ENCODE measurements around the gene SUGP2. TPM values are rescaled to one million over a fixed set of nuclear protein-coding genes. Genes with fewer than 3 reads are reported as not detected.

SUGP2 gene
- total RNA-seq, 4 donors from 2014 or later = 16.7 to 36.2 (median 21.5) TPM

DNA sequence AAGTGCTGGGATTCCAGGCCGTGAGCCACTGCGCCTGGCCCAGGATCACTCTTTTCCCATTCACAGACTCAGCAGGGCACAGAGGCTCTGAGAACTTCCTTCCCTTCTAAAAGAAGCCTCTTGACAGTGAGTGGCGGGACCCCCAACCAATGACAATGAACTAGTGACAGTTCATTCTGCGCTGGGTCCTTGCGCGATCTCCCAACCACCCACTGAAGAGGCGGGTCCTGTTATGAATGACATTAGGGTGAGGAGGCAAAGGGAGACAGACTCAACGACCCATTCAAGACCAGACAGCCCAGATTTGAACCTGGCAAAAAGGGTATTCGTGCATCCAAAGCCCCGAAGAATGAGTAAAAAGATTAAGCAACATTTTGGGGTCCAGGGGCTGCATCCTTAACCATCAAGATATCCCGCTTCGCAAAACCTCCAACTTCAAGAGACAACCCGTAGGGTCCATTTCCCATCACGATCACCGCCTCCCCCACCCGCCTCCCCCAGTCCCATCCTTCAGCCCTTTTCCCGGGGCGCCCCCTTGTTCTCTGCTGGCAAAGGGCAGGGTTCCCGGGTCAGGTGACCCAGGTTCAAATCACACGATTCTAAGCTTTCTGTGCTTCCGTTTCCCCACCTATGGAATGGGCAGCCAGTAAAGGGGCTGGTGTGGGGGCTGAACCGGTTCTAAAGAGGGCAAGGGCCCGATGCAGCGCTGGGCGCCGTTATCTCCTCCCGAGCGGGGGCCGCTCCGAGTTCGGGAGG, 719 bp downstream of the SUGP2 start:
- intact Hi-C loops (cut with DNase I) = no loop called here
- no peak for DNase-seq
- H3K27ac ChIP-seq = peak overlapping the region; percentile 88 to 99 (median 97)
- H3K9me3 ChIP-seq = no peaks in the 10 kb centered on the region
- peaks cover 10 to 40% (median 26%) of the 10 kb centered on the region in 3 donors for H3K36me3 ChIP-seq
- peak overlapping the region; percentile 79 to 99 (median 88) for H3K4me3 ChIP-seq
- H3K4me1 ChIP-seq = peaks cover 18 to 44% (median 21%) of the 10 kb centered on the region in 3 donors
- whole genome bisulfite sequencing, 2 donors = 7 to 9% methylated on average over 18 to 19 of the region's 31 CpGs
- H3K27me3 ChIP-seq = no peaks in the 10 kb centered on the region
- no peak for TF ChIP-seq POLR2A (IDR thresholded peaks at IDR 0.05)
- TF ChIP-seq, protein P1, sequence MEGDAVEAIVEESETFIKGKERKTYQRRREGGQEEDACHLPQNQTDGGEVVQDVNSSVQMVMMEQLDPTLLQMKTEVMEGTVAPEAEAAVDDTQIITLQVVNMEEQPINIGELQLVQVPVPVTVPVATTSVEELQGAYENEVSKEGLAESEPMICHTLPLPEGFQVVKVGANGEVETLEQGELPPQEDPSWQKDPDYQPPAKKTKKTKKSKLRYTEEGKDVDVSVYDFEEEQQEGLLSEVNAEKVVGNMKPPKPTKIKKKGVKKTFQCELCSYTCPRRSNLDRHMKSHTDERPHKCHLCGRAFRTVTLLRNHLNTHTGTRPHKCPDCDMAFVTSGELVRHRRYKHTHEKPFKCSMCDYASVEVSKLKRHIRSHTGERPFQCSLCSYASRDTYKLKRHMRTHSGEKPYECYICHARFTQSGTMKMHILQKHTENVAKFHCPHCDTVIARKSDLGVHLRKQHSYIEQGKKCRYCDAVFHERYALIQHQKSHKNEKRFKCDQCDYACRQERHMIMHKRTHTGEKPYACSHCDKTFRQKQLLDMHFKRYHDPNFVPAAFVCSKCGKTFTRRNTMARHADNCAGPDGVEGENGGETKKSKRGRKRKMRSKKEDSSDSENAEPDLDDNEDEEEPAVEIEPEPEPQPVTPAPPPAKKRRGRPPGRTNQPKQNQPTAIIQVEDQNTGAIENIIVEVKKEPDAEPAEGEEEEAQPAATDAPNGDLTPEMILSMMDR (IDR thresholded peaks at IDR 0.05) = no peak

DNA sequence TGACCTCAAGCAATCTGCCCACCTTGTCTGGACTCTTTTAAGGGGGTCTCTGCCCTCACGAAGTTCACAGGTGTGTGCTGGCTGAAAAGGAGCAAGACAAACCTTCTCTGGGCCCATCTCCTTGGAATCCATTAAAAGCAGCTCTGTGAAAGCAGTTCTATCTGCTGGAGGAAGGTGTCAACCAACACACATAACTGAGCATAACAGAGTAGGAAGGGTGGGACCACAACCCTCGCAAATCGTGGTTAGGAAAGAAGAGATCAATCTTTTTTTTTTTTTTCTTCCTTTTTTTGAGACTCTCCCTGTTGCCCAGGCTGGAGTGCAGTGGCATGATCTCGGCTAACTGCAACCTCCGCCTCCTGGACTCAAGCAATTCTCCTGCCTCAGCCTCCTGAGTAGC, 1.4 kb downstream of the SUGP2 start:
- Histone ChIP-seq H3K36me3 (peaks cover 10 to 47% (median 26%) of the 10 kb centered on the region in 3 donors), H3K27ac (peak overlapping the region in 3 of 4 donors; percentile 95 to 99 (median 99)), H3K4me3 (peak overlapping the region in 3 of 4 donors; percentile 81 to 99 (median 95)), H3K27me3 (no peaks in the 10 kb centered on the region), H3K9me3 (no peaks in the 10 kb centered on the region), H3K4me1 (peaks cover 18 to 48% (median 21%) of the 10 kb centered on the region in 3 donors)
- WGBS, 2 donors = 49 to 73% methylated on average over 5 of the region's 5 CpGs
- DNase-seq = no peak
- TF ChIP-seq, protein P1 (IDR thresholded peaks at IDR 0.05) = no peak
- no peak for TF ChIP-seq POLR2A (IDR thresholded peaks at IDR 0.05)
- intact Hi-C loops (cut with DNase I) = no loop called here

DNA sequence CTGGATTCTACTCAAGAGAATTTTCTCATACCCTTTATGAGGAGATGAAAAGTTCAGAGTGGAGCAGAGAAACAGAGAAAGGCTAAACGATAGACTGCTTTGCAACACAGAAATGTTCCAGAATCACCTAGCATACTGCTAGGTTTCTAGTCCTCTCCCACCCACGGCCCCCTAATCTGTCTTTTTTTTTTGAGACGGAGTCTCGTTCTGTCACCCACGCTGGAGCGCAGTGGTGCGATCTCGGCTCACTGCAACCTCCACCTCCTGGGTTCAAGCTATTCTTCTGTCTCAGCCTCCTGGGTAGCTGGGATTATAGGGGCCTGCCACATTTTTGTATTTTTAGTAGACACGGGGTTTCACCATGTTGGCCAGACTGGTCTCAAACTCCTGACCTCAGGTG, 4.8 kb downstream of the SUGP2 start:
- TF ChIP-seq, protein P1 (IDR thresholded peaks at IDR 0.05) = no peak
- no peak for TF ChIP-seq POLR2A (IDR thresholded peaks at IDR 0.05)
- Histone ChIP-seq H3K4me1 (peaks cover 11 to 58% (median 17%) of the 10 kb centered on the region in 3 donors), H3K4me3 (no peak overlapping the region), H3K9me3 (no peaks in the 10 kb centered on the region), H3K27ac (no peak overlapping the region), H3K36me3 (peaks cover 10 to 81% (median 42%) of the 10 kb centered on the region in 3 donors), H3K27me3 (no peaks in the 10 kb centered on the region)
- DNase-seq = no peak
- intact Hi-C loops (cut with DNase I) = no loop called here
- 92% methylated on average over 9 of the region's 9 CpGs for WGBS, 2 donors

DNA sequence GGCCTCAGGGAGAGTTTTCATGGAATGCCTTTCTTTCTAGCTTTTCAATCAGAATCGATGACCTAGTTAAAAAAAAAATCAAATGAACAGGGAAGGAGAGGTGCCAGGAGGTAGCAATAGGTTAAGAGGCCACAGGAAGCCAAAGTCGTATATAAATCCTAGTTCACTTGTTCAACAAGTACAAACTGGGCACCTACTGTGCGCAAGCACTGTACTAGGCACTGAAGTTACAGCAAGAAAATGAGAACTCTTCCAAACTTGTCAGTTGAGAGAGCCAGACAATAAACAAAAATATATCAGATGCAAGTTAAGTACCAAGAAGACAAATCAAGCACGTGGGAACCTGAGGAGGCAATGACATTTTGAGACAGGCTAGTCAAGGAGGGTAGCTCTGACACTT, 6.1 kb downstream of the SUGP2 start:
- H3K27ac ChIP-seq = peak overlapping the region in 2 of 4 donors; percentile 82 to 84
- no peak overlapping the region for H3K4me3 ChIP-seq
- H3K4me1 ChIP-seq = peaks cover 6 to 64% (median 14%) of the 10 kb centered on the region in 3 donors
- no peak for DNase-seq
- 78 to 88% methylated on average over 4 of the region's 4 CpGs for WGBS, 2 donors
- no peaks in the 10 kb centered on the region for H3K27me3 ChIP-seq
- TF ChIP-seq, protein P1 (IDR thresholded peaks at IDR 0.05) = no peak
- TF ChIP-seq POLR2A (IDR thresholded peaks at IDR 0.05) = no peak
- intact Hi-C loops (cut with DNase I) = no loop called here
- peaks cover 10 to 94% (median 42%) of the 10 kb centered on the region in 3 donors for H3K36me3 ChIP-seq
- H3K9me3 ChIP-seq = no peaks in the 10 kb centered on the region

DNA sequence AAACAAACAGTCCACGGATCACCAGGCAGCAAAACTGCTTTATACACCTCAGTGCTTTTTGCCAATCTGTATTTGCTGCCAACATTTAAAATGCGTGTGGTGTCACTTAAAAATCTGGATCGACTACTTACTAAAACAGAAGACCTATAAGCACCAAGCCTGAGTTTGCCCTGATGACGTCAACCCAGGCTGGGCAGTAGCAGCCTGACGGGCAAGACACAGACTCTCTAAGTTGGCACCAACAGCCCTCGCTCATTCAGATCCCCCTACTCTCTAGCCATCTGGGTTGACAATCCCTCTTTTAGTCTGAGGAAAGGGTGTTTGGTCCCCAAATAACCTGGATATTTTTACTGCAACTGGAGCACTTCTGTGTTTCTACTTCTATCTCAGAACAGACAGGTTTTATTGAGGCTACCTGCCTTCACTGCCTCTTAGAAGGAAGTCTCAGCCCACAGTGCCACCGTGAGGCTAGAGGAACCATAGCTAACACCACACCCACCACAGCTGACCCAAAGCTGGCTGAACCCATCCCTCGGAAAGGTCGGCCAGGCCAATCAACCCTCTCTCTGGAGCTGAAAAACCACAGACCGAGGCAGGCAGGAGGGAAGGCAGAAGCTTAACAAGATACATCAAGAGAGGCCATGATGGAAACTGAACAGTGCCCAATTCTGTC, 6.9 kb downstream of the SUGP2 start:
- Histone ChIP-seq H3K27ac (peak overlapping the region; percentile 54 to 84 (median 68)), H3K4me3 (no peak overlapping the region), H3K36me3 (peaks cover 10 to 99% (median 42%) of the 10 kb centered on the region in 3 donors), H3K4me1 (peaks cover 0 to 64% (median 10%) of the 10 kb centered on the region in 3 donors), H3K9me3 (no peaks in the 10 kb centered on the region), H3K27me3 (no peaks in the 10 kb centered on the region)
- intact Hi-C loops (cut with DNase I) = no loop called here
- no peak for DNase-seq
- 38 to 41% methylated on average over 9 to 10 of the region's 10 CpGs for WGBS, 2 donors
- TF ChIP-seq, protein P1 (IDR thresholded peaks at IDR 0.05) = peak in 3 of 6 experiments; percentile 19 to 42 (median 30)
- no peak for TF ChIP-seq POLR2A (IDR thresholded peaks at IDR 0.05)
